K562 (cell line): ENCODE measurements around the gene EEF2K. TPM values are rescaled to one million over a fixed set of nuclear protein-coding genes. Genes with fewer than 3 reads are reported as not detected.

ENCODE experiments used
- BCLAF1 ChIP-seq, 2 experiments: fragments of 450-650 bp in 1 of 2; IDR thresholded peaks; 2 replicates each; pipeline ENCODE4 v1.6.1; 2011 to 2017; ENCODE audit warnings: low read depth in 2 of 2, antibody characterized with exemption in 1 of 2, borderline replicate concordance in 1 of 2, low read length in 1 of 2, mild to moderate bottlenecking in 1 of 2, mixed read lengths in 1 of 2; ENCODE audit not compliant: control insufficient read depth in 1 of 2
- CREBBP ChIP-seq: IDR thresholded peaks from one replicate; pipeline ENCODE4 v1.6.1; 2012; ENCODE audit warnings: low read depth, mild to moderate bottlenecking, control low read depth, inconsistent platforms, low read length
- E2F1 ChIP-seq: sonication (generic); formaldehyde crosslinking; IDR thresholded peaks from 2 replicates; pipeline ENCODE4 v1.8.1; 2023; ENCODE audit warnings: mild to moderate bottlenecking, missing genetic modification reagents, moderate library complexity
- HINFP ChIP-seq: fragments of 450-650 bp; conservative IDR thresholded peaks from 2 replicates; pipeline ENCODE4 v1.6.1; 2016; ENCODE audit warnings: missing genetic modification characterization, low read depth, mild to moderate bottlenecking, control low read depth, missing compliant biosample characterization
- HIVEP1 ChIP-seq: fragments of 250-450 bp; sonication (Bioruptor Pico); IDR thresholded peaks from 2 replicates; pipeline ENCODE4 v1.4.0; 2020; ENCODE audit warnings: mild to moderate bottlenecking
- KLF16 ChIP-seq: IDR thresholded peaks from 2 replicates; pipeline ENCODE4 v1.6.1; 2016; ENCODE audit warnings: antibody characterized with exemption
- NRF1 ChIP-seq, 2 experiments: fragments of 450-650 bp; IDR thresholded peaks in 1 of 2; conservative IDR thresholded peaks in 1 of 2; 2 replicates each; pipeline ENCODE4 v1.6.1; 2014; ENCODE audit warnings: mild to moderate bottlenecking in 2 of 2
- RBM39 ChIP-seq: fragments of 200-400 bp; formaldehyde crosslinking; optimal IDR thresholded peaks from 2 replicates; pipeline ENCODE3; 2018; ENCODE audit warnings: low read depth, low read length
- SAFB2 ChIP-seq: fragments of 200-400 bp; formaldehyde crosslinking; IDR thresholded peaks from 2 replicates; pipeline ENCODE4 v1.6.1; 2018; ENCODE audit warnings: borderline replicate concordance, low read length, low read depth, moderate library complexity; ENCODE audit not compliant: severe bottlenecking
- SMARCB1 ChIP-seq: IDR thresholded peaks from 2 replicates; pipeline ENCODE4 v1.6.1; 2011; ENCODE audit warnings: improper control_type of control experiment, low read depth; ENCODE audit not compliant: insufficient read length
- SRSF7 ChIP-seq: fragments of 200-400 bp; formaldehyde crosslinking; optimal IDR thresholded peaks from 2 replicates; pipeline ENCODE3; 2017; ENCODE audit warnings: mild to moderate bottlenecking, low read depth, low read length
- TAF7 ChIP-seq: fragments of 450-650 bp; IDR thresholded peaks from 2 replicates; pipeline ENCODE4 v1.6.1; 2016; ENCODE audit warnings: missing genetic modification characterization, missing compliant biosample characterization
- ZBTB12 ChIP-seq: fragments of 250-450 bp; sonication (Bioruptor Pico); IDR thresholded peaks from 2 replicates; pipeline ENCODE4 v1.4.0; 2020
- ZNF449 ChIP-seq: fragments of 250-450 bp; sonication (Bioruptor Pico); IDR thresholded peaks from 2 replicates; pipeline ENCODE4 v1.8.0; 2022; ENCODE audit warnings: moderate library complexity, mild to moderate bottlenecking, inconsistent platforms
- ZNF639 ChIP-seq, 2 experiments: fragments of 200-800 bp in 1 of 2; sonication (Bioruptor generic) in 1 of 2; sonication (generic) in 1 of 2; formaldehyde crosslinking in 1 of 2; IDR thresholded peaks in 1 of 2; conservative IDR thresholded peaks in 1 of 2; 2 replicates each; pipeline versions ENCODE4 v1.5.0 to v1.6.1; 2016 to 2020; ENCODE audit warnings: missing compliant biosample characterization in 1 of 2, missing genetic modification characterization in 1 of 2, missing genetic modification reagents in 1 of 2
- polyA plus RNA-seq, 8 experiments: library from polyadenylated mRNA; depleted of rRNA in 4 of 8; stranded (reverse) in 5 of 8; unstranded in 3 of 8; fragments of >200 nt; fragmentation: Nextera tagmentation in 2 of 8; fragmentation: Illumina TruSeq in 1 of 8; extraction: Ambion mirVana in 2 of 8; extraction: Trizol in 1 of 8; gene quantifications; 2 replicates each; pipeline versions ENCODE4 v1.2.1 to v1.2.3, GENCODE V29; 2011 to 2014; ENCODE audit warnings: inconsistent platforms in 1 of 8, missing spikeins in 1 of 8
- total RNA-seq, 7 experiments: library from RNA; depleted of rRNA in 6 of 7; stranded (reverse); fragments of >200 nt in 6 of 7; fragmentation: Illumina TruSeq in 2 of 7; extraction: Trizol in 2 of 7; gene quantifications; 2 replicates each; pipeline versions ENCODE4 v1.2.1 to v1.2.3, GENCODE V29; 2011 to 2021; ENCODE audit warnings: low replicate concordance in 1 of 7

EEF2K gene
- total and polyA plus RNA-seq, 9 of the 15 experiments (the other 6 are each of a cell fraction or from before 2014, with no cell fraction given), result 3.0 to 35.2 (median 12.2) TPM

GRCh38 chr16:22190776-22191531 lies 15.1 kb upstream of the EEF2K start (continued):
- TF ChIP-seq SRSF7 (no peak), ZNF449 (CRISPR knock-in tag) (no peak), E2F1 (CRISPR knock-in tag) (0 out of 2 replicates have a peak, but pooled peaks have one; percentile 54), HINFP (tag) (no peak), NRF1 (conservative IDR thresholded peaks at IDR 0.05 in 1 of 2, IDR thresholded peaks at IDR 0.05 in 1 of 2) (peak; percentile 84 to 87), ZBTB12 (peak; percentile 59; the same call in 1 of the 2 replicates), SMARCB1 (no peak), KLF16 (no peak), RBM39 (no peak), HIVEP1 (CRISPR knock-in tag) (no peak), TAF7 (tag) (no peak), BCLAF1 (IDR thresholded peaks at IDR 0.05; ENCODE audit: borderline replicate concordance in 1 of 2, control insufficient read depth in 1 of 2, low read depth in 2 of 2, low read length in 1 of 2) (no peak), CREBBP (no peak), SAFB2 (no peak), ZNF639 (CRISPR knock-in tag; conservative IDR thresholded peaks at IDR 0.05 in 1 of 2, IDR thresholded peaks at IDR 0.05 in 1 of 2) (peak in 1 of 2 experiments; percentile 35; a peak in 1 of 4 replicates)
